Activated T-cell treated with anti-CD3 and anti-CD28 coated beads, Interleukin-2, amount 50 U/mL, for 1 hour (primary cell): ENCODE measurements around the gene KLHL35.

Experiments used
- DNase-seq: peaks from one replicate; pipeline ENCODE4 v3.0.0-alpha.2; 2020

Gene KLHL35

DNA sequence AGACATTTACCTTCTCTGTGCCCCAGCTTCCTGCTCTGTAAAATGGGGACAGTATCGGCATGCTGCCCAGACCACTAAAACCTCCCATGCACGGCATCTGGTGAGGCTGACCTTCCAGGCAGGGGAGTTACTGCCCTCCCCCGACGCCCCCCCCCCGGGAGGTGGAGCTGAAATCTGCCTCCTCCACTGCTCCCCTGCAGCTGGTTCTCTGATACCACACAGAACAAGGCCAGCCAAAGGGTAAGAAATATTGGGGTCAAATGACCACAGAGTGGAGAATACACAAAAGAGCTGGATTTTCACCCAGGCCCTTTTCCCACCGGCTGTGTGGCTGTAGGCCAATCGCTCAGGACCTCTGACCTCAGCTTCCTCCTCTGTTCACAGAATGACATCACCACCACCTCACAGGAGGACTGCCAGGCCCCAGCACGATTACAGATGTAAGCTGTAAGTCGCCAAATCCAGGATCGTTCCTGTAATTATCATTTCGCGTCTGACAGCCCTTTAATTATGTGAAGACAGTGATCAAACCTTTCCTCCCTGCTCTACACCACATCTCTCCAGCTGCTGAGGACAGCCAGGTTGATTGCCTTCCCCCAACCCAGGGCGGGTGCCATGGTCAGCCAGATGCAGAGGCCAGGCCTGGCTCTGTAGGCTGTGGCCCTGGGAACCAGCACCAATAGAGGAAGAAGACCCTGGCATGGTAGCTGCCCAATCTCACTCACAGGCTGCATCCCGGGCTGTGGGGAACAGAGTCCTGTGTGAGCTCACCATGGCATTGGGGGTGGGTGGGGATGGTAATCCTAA, 35.7 kb upstream of the KLHL35 start:
- DNase-seq: no peak

DNA sequence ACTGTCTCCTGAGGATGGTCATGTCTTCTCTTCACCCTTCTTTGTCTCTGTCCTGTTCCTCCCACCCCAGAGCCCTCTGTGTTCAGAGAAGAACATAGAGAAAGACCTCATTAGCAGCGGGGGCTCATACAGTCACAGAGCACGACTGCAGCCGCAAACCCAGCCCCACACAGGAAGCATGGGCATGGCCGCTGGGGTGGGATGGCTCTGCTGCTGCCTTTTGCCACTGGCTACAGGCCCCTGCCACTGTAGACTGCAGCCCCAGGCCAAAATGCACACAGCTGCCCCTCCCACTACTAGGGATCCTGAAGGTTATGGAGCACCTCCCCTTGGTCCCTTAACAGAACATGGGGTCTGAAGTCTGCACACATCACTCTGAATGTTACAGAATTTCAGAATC, 34.9 kb upstream of the KLHL35 start:
- no peak for DNase-seq

GRCh38 chr11:75467311-75467710, 34.3 kb upstream of the KLHL35 start:
- no peak for DNase-seq

DNA sequence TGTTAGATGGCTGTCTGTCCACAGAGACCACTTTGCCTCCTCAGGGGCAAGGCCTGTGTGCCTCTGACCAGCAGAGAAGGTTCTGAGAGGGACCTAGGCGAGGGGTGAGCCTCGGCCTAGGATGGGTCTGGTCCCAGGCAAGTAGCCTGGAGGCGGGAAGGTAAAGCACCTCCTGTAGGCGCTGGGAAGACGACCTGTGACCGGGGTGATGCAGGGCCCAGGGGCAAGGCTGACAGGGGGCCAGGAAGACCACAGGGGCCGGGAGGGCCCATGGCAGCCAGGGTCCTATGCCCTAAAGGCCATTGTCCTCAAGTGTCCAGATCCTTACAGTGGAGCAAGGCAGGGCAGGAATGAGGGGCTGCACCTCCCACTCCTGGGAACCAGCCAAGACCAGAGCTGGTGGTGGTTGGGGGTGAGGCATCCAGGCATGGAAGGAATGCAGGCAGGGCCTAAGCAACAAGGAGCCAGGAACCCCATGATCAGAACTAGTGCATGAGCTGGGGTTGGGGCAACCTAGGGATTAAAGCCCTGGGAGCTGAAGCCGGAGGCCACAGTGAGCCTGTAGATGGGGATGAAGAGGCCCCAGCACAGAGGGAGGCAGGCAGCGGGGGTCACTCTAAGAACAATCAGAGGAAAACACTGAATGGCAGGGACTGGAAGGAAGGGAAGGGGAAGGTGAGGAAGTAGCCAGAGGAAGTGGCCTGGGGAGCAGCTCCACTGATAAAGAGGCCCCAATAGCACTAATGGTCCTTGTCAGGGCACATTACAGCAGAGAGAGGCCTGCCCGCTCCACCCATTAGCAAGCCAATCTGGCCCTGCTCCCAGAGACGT, 32.9 kb upstream of the KLHL35 start:
- DNase-seq: no peak

GRCh38 chr11:75463106-75463774, 30.2 kb upstream of the KLHL35 start:
- no peak for DNase-seq

DNA sequence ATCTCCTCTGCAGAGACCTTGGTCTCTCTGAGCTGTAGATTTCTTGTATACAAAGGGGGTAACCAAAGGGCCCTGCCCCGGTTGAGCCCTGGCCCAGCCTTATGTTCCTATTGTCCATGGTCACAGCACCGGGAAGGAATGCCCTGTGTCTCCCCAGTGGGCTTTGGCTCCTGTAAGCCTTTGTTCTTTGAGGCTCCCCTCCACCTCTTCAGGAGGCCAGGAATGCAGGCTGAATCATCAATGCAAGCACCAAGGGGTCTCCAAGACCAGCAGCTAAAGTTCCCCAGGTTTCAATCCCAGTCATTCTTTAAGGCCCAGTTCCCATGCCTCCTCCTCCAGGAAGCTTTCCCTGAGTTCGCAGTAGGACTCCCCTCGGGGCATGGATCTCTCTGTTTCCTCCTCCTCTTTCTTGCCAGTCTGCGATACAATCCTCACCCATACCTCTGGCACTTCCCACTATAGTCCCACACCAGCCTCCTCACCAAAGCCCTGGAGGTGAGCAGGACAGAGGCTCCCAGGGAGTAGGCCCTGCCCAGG, 29.2 kb upstream of the KLHL35 start:
- no peak for DNase-seq

DNA sequence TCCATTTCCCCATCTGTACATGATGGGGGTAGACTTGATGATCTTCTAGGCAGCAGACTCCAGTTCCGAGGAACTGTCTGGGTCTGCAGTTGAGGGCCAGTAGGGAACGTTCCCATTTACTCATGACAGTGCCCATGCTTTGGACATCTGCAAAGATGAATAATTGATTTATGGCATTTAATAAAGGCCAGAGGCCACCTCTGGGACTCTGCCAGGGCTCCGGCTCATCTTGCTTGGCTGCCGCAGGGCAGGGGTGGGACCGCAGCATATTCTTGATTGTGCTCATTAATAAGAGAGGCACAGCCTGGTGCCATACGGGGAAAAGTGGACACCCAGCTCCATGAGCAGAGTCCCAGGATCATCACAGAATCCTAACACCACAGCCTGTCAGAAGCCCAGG, 28.1 kb upstream of the KLHL35 start:
- no peak for DNase-seq

DNA sequence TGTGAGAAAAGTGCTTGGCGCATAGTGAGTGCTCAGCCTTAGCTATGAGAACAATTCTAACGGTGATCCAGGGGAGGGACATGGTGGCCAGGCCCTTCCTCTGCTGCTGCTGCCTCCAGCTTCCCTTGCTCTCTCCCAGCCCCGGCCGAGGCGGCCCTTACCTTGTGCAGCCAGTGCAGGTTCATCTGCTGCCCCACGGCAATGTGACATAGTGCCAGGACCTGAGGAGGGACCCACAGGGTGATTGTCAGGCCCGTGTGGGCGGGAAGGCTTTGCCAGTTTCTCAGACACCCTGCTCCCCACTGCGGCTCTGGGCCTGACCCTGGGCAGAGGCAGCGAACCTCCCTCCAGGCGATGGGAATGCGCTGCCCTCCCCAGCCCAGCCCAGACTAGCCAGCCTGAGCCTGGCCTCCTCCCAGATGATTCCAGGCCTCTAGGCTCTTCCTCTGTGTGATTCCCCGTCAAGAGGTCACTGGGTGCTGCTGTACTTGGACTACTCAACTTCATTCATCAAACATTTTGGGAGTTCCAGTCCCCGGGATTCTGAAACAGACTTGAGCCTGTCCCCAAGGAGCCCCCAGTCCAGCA, 23.7 kb upstream of the KLHL35 start:
- DNase-seq: no peak

GRCh38 chr11:75454987-75455386, 22.0 kb upstream of the KLHL35 start:
- DNase-seq: no peak

DNA sequence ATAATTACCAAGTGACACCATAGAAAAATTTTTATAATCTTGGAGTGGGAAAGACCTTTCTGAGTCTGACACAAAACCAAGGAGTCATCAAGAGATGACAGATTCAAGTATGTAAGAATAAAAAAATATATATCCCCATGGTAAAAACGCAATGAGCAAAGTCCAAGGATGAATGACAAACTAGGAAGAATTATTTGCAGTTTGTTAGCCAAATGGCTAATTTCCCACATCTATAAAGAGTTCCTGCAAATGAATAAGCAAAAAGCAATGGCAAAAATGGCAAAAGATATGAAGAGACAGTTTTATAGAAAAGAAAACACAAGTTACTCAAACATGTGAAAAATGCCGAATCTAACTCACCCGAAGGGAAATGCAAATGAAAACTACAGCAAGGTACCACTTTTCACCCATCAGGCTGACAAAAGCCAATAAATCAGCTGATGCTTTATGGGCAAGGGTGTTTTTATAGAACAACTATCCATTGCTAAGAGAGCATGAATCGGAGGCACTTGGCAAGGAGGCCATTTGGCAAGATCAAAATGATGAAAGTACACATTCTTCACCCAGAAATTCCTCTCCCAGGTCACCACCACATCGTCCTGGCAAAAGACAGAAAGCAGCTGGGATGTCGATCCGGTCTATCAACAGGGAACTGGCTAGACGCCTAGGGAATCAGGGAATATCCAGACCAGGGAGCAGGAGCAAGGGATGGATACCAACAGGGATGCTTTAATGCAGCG, 21.1 kb upstream of the KLHL35 start:
- DNase-seq: no peak

DNA sequence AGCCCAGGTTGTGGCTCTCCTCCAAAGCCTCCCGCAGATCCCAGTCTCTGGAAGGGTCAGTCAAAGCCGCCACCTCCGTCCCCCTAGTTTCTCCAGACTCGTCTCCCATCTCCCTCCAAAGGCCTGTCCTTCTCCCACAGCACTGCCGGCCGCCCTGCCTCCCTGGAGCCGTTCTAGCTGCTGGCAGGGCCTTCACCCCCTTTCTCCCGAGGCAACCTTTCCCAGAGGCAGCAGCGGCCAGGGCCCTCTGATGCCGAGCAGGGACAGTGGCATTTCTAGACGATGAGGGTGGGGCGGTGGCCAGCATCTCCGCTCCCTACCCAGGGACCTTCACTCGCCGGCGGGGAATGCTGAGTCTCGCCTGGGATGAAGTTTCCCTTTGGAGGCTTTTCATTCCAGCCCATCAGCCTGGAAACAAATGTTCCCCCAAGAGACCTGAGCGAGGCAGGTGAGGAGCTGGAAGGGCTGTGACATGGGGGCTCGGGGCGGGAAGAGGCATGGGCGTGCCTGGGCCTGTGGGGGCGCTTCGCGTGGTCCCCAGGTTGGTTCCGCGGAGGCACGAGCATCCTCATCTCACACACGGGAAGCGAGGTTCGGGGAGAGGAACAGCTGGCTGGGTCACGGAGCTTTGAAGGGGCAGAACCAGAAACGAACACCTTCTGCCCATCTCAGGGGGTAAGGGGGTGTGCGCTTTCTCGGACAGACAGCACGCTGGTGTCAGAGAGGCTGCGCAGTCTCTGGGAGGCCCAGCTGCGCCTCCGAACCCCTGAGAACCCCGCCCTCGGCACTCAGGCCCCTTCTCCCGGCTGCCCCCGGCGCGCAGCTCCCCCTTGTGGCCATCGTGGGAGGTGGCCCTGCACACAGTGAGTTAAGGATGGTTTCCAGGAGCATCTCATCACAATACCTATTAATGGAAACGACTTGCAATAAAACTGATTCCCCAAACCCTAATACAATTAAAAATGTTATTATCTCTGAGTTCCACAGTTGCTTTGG, 18.1 kb upstream of the KLHL35 start:
- peak; percentile 45 for DNase-seq

GRCh38 chr11:75450236-75450635, 17.2 kb upstream of the KLHL35 start:
- no peak for DNase-seq

DNA sequence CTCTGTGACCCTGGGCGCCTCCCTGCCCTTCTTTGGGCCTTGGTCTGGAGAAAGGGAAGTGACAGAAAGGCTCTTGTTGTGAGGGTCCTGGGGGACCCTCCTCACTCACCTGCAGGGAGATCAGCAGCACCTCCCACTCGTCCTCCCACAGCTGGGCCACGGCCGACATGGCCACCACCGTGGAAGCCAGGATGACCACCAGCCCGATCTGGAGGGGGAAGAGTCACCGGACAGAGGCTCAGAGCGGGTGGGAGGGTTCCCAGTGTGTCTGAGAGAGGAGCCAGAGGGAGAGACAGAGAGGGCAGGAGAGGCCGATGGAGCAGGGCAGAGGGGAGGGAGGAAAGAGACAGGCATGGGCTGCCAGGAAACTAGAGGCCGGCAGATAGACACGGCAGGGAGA, 16.8 kb upstream of the KLHL35 start:
- no peak for DNase-seq

DNA sequence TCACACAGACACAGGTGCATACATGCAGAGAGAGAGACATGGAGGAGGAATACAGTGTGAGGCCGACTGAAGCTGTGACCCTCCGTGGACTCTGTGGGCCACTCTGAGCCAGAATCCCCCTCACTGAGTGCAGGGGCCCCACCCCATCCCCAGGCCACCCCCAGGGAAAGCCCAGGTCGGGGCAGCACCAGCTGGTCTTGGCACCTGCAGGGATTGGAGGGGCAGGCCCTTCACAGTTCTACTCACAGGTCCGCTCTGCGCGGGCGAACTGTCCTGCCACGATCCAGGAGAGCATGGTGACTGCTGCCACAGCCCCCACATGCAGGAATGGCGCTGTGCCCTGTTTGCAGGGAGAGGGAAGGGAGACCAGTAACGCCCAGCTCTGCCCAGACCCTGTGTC, 16.3 kb upstream of the KLHL35 start:
- no peak for DNase-seq

DNA sequence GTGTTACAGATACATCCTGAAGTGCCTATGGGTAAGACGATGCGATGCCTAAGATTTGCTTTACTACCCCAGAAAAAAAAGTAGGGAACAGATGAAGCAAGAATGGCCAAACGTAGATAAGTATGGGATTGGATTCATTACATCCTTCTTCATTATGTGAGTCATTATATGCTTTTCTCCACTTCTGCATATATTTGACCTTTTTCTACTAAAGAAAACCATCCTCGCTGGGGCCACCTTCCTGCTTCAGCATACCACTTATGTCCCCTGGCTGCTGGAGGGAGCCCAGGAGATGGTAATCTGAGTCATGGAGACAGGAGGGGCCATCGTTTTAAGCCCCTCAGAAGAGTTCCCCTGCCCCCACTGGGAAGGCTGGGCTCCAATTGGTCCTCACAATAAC, 14.4 kb upstream of the KLHL35 start:
- DNase-seq: no peak

GRCh38 chr11:75445315-75445953, 12.4 kb upstream of the KLHL35 start:
- DNase-seq: peak; percentile 83

DNA sequence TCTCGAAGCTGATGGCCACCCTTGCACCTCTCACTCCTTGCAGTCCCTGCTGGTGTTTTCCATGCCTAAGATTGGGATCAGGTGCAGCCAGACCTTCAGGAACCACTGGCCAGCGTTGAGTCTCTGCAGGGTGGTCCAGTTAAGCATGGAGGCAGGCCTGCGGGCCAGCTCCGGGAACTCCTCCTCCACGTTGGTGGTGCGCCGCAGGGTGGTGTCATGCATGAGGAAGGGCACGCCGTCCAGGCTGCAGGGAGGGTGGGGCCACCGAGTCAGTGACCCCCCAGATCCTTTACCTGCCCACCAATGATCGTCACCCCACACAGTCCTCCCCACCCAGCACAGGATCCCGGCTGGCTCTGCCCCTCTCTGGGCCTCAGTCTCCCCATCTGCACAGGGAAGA, 10.0 kb upstream of the KLHL35 start:
- no peak for DNase-seq

GRCh38 chr11:75442161-75442885, 9.3 kb upstream of the KLHL35 start:
- no peak for DNase-seq

DNA sequence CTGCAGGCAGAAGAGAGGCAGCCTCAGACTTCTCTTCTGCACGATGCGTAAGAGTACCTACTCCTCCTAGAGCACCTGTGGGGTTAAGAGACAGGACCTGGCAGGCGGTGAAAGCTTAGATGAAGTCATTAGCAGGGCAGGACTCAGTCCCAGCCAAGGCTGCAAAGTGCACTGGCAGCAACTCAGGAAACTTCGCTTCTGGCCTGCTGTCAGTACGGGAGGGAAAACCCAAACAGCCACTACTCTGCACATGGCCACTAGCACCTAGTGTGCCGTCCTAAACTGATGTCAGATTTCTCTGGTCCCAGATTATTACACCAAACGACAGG, 8.8 kb upstream of the KLHL35 start:
- DNase-seq: no peak
